Measurements from ENCODE around the gene HRH1.

The HRH1 gene

GRCh38 chr3:11312166-11312565 is 157.9 kb downstream of the HRH1 start:
- CTCF ChIA-PET: interaction anchor here (0.9 to 1.1 kb wide), 2 partner anchors 22 to 23 kb away, joined by 4 to 5 read pairs; no protein-coding TSS in a partner anchor
- H3K36me3 ChIP-seq (ENCODE audit: control insufficient read depth in 2 of 2, insufficient read depth in 1 of 2, low read length in 2 of 2): peaks cover 39 to 78% of the 10 kb centered on the region in 2 experiments

More at GRCh38 chr3:11312166-11312565, 157.9 kb downstream of the HRH1 start:
- Histone ChIP-seq H3K4me3 (ENCODE audit: low read depth, low read length) (no peak overlapping the region), H3K4me1 (ENCODE audit: control insufficient read depth, insufficient read depth, low read length) (no peaks in the 10 kb centered on the region), H3K27ac (ENCODE audit: extremely low read depth, low read depth, low read length) (no peak overlapping the region), H3K9me3 (ENCODE audit: control insufficient read depth, insufficient read depth, low read depth, low read length) (no peaks in the 10 kb centered on the region)
- POLR2A ChIA-PET: interaction anchor here (1.5 kb wide), 1 partner anchor 40 kb away, joined by 4 read pairs; the partner anchor contains the start of gene ATG7
- no peak for TF ChIP-seq ZNF596 (tag by site-specific recombination; IDR thresholded peaks at IDR 0.05)
- TF ChIP-seq ZNF501 (tag by site-specific recombination; IDR thresholded peaks at IDR 0.05): no peak
- no peak for TF ChIP-seq ZNF426 (tag by site-specific recombination; IDR thresholded peaks at IDR 0.05)
- no peak for TF ChIP-seq HOXA7 (CRISPR knock-in tag; IDR thresholded peaks at IDR 0.05; ENCODE audit: borderline replicate concordance)
- TF ChIP-seq EGR2 (tag by site-specific recombination; IDR thresholded peaks at IDR 0.05; ENCODE audit: low read depth): no peak
- no peak for TF ChIP-seq ZSCAN16 (tag by site-specific recombination; IDR thresholded peaks at IDR 0.05)
- TF ChIP-seq ZFP69B (tag by site-specific recombination; IDR thresholded peaks at IDR 0.05): no peak
- no peak for TF ChIP-seq WT1 (tag by site-specific recombination; IDR thresholded peaks at IDR 0.05)
- no peak for TF ChIP-seq ZNF280D (tag by site-specific recombination; IDR thresholded peaks at IDR 0.05)
- no peak for TF ChIP-seq ZSCAN23 (tag by site-specific recombination; IDR thresholded peaks at IDR 0.05)
- TF ChIP-seq ZNF488 (tag by site-specific recombination; IDR thresholded peaks at IDR 0.05): no peak

Data from HEK293 (cell line).